Neural cell (in vitro differentiated cells): Measurements from ENCODE around the gene YJEFN3. TPM values are rescaled to one million over a fixed set of nuclear protein-coding genes. Genes with fewer than 3 reads are reported as not detected.

Source experiments
- H2AFZ ChIP-seq: fragments of 200-600, 300-800 bp; sonication (generic), shearing (Covaris generic); 2 replicates; pipeline ENCODE4 v1.6.0; 2014; ENCODE audit warnings: low read depth, mild to moderate bottlenecking, antibody characterized with exemption, low read length, moderate library complexity
- H3F3A ChIP-seq: fragments of 200-600 bp; shearing (Covaris generic); 2 replicates; pipeline ENCODE4 v1.6.1; 2016; ENCODE audit warnings: mild to moderate bottlenecking, moderate library complexity, mixed read lengths, antibody characterized with exemption, low read length; ENCODE audit not compliant: insufficient read depth, poor library complexity, severe bottlenecking
- H3K27ac ChIP-seq: fragments of 200-600, 300-800 bp; sonication (generic), shearing (Covaris generic); 2 replicates; pipeline ENCODE4 v1.5.1; 2014; ENCODE audit warnings: mild to moderate bottlenecking, low read length, moderate library complexity
- H3K27me3 ChIP-seq: fragments of 300-800, 200-600 bp; sonication (generic), shearing (Covaris generic); 2 replicates; pipeline ENCODE4 v1.6.0; 2014; ENCODE audit warnings: mild to moderate bottlenecking, low read depth, low read length, moderate library complexity; ENCODE audit not compliant: insufficient read depth
- H3K36me3 ChIP-seq: fragments of 300-800, 200-600 bp; sonication (generic), shearing (Covaris generic); 2 replicates; pipeline ENCODE4 v1.5.1; 2014; ENCODE audit warnings: mild to moderate bottlenecking, antibody characterized with exemption, low read length, moderate library complexity; ENCODE audit not compliant: insufficient read depth
- H3K4me2 ChIP-seq: fragments of 300-800, 200-600 bp; sonication (generic), shearing (Covaris generic); 2 replicates; pipeline ENCODE4 v1.6.0; 2014; ENCODE audit warnings: mild to moderate bottlenecking, low read length
- H3K4me3 ChIP-seq: fragments of 300-800, 200-600 bp; sonication (generic), shearing (Covaris generic); 2 replicates; pipeline ENCODE4 v1.5.1; 2014; ENCODE audit warnings: mild to moderate bottlenecking, low read length, moderate library complexity
- H3K79me2 ChIP-seq: fragments of 200-600 bp; shearing (Covaris generic); replicated peaks from 2 replicates; pipeline ENCODE4 v1.6.0; 2014; ENCODE audit warnings: mild to moderate bottlenecking, low read length, moderate library complexity; ENCODE audit not compliant: insufficient read depth
- H3K9ac ChIP-seq: fragments of 300-800, 200-600 bp; sonication (generic), shearing (Covaris generic); 2 replicates; pipeline ENCODE4 v1.6.1; 2016; ENCODE audit warnings: mild to moderate bottlenecking, low read length, mixed read lengths
- H3K9me2 ChIP-seq: fragments of 200-600 bp; shearing (Covaris generic); 2 replicates; pipeline ENCODE4 v1.6.1; 2016; ENCODE audit warnings: mild to moderate bottlenecking, low read length, mixed read lengths; ENCODE audit not compliant: insufficient read depth
- H3K9me3 ChIP-seq: fragments of 200-600, 300-800 bp; sonication (generic), shearing (Covaris generic); 2 replicates; pipeline ENCODE4 v1.6.1; 2016; ENCODE audit warnings: mild to moderate bottlenecking, mixed run types, low read length, moderate library complexity, mixed read lengths
- H4K20me1 ChIP-seq: fragments of 200-600 bp; shearing (Covaris generic); 2 replicates; pipeline ENCODE4 v1.6.1; 2016; ENCODE audit warnings: mild to moderate bottlenecking, mixed run types; ENCODE audit not compliant: insufficient read depth
- EP300 ChIP-seq: fragments of 450-650 bp; conservative IDR thresholded peaks from 2 replicates; pipeline ENCODE4 v1.6.1; 2014; ENCODE audit warnings: antibody characterized with exemption, mild to moderate bottlenecking, moderate library complexity; ENCODE audit not compliant: poor library complexity, severe bottlenecking
- EZH2 ChIP-seq: fragments of 200-600, 300-800 bp; shearing (Covaris generic), sonication (generic); IDR thresholded peaks from 2 replicates; pipeline ENCODE4 v1.6.1; 2014; ENCODE audit warnings: antibody characterized with exemption, low read length, borderline replicate concordance, mild to moderate bottlenecking; ENCODE audit not compliant: insufficient read depth, poor library complexity, severe bottlenecking
- MXI1 ChIP-seq: fragments of 450-650 bp; conservative IDR thresholded peaks from 2 replicates; pipeline ENCODE4 v1.6.1; 2014; ENCODE audit warnings: antibody characterized with exemption, mild to moderate bottlenecking; ENCODE audit not compliant: poor library complexity, severe bottlenecking
- POLR2AphosphoS5 ChIP-seq: IDR thresholded peaks from 2 replicates; pipeline ENCODE4 v1.6.1; 2012
- RAD21 ChIP-seq: fragments of 450-650 bp; conservative IDR thresholded peaks from 2 replicates; pipeline ENCODE4 v1.6.1; 2014; ENCODE audit warnings: antibody characterized with exemption, mild to moderate bottlenecking, moderate library complexity
- SMC3 ChIP-seq: fragments of 450-650 bp; conservative IDR thresholded peaks from 2 replicates; pipeline ENCODE4 v1.6.1; 2014; ENCODE audit warnings: antibody characterized with exemption, mild to moderate bottlenecking, moderate library complexity; ENCODE audit not compliant: poor library complexity
- TAF1 ChIP-seq: IDR thresholded peaks from 2 replicates; pipeline ENCODE4 v1.6.1; 2012; ENCODE audit warnings: low read depth
- polyA plus RNA-seq: library from polyadenylated mRNA; depleted of rRNA; stranded (reverse); fragments of >200 nt; gene quantifications from 2 replicates; pipeline ENCODE4 v1.2.3, GENCODE V29; 2014
- TF ChIP-seq, protein P1 (sequence below): fragments of 450-650 bp; IDR thresholded peaks from 2 replicates; pipeline ENCODE4 v1.5.1; 2014; ENCODE audit warnings: antibody characterized with exemption, mild to moderate bottlenecking, moderate library complexity; ENCODE audit not compliant: poor library complexity, severe bottlenecking
- TF ChIP-seq, protein P2 (sequence below): IDR thresholded peaks from 2 replicates; pipeline ENCODE4 v1.6.1; 2012; ENCODE audit warnings: borderline replicate concordance

Gene YJEFN3
- polyA plus RNA-seq, 1 donor from 2014 or later, result 26.9 TPM

DNA sequence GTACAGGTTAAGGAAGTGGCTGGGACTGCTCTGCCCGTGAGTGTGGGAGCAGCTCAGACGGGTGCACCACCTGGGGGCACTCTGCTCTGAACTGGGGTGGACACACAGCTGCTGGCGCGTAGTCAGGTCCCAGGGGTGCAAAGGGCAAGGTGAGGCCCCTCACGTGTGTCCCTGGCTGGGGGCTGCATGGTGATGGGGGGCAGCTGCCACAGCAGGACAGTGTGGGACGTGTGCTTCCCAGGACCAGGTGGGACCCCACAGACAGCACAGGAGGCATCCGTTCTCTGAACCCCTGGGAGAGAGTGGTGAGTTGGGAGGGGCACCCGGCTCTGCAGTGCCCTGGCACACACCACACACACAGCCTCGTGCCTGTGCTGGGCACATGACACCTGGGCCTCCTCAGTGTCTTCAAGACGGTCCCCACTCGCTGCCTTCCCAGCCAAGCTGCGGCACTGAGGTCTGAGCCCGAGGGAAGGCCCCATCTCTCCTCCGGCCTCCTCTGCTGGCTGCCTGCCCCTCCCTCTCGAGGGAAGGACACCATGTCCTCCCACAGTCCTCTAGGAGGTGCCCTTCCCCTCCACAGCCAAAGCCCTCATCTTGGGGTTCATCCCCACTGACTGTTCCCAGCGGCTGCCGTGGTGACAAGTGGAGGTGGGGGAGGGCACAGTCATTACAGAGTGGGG, 34.1 kb downstream of the YJEFN3 start:
- H3K4me3 ChIP-seq, result no peak overlapping the region
- no peaks in the 10 kb centered on the region for H3K27me3 ChIP-seq
- H3K9me3 ChIP-seq, result no peaks in the 10 kb centered on the region
- no peaks in the 10 kb centered on the region for H3K79me2 ChIP-seq
- no peaks in the 10 kb centered on the region for H3F3A ChIP-seq
- H4K20me1 ChIP-seq, result no peaks in the 10 kb centered on the region
- no peaks in the 10 kb centered on the region for H3K9me2 ChIP-seq
- H3K27ac ChIP-seq, result no peak overlapping the region
- no peak overlapping the region for H3K9ac ChIP-seq
- H3K36me3 ChIP-seq, result no peaks in the 10 kb centered on the region
- TF ChIP-seq TAF1, result no peak
- no peak for TF ChIP-seq EZH2
- TF ChIP-seq EP300, result no peak
- no peak for TF ChIP-seq RAD21
- TF ChIP-seq POLR2AphosphoS5, result no peak
- no peak for TF ChIP-seq MXI1
- TF ChIP-seq SMC3, result no peak
- TF ChIP-seq, protein P1, sequence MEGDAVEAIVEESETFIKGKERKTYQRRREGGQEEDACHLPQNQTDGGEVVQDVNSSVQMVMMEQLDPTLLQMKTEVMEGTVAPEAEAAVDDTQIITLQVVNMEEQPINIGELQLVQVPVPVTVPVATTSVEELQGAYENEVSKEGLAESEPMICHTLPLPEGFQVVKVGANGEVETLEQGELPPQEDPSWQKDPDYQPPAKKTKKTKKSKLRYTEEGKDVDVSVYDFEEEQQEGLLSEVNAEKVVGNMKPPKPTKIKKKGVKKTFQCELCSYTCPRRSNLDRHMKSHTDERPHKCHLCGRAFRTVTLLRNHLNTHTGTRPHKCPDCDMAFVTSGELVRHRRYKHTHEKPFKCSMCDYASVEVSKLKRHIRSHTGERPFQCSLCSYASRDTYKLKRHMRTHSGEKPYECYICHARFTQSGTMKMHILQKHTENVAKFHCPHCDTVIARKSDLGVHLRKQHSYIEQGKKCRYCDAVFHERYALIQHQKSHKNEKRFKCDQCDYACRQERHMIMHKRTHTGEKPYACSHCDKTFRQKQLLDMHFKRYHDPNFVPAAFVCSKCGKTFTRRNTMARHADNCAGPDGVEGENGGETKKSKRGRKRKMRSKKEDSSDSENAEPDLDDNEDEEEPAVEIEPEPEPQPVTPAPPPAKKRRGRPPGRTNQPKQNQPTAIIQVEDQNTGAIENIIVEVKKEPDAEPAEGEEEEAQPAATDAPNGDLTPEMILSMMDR, result no peak
- TF ChIP-seq, protein P2, sequence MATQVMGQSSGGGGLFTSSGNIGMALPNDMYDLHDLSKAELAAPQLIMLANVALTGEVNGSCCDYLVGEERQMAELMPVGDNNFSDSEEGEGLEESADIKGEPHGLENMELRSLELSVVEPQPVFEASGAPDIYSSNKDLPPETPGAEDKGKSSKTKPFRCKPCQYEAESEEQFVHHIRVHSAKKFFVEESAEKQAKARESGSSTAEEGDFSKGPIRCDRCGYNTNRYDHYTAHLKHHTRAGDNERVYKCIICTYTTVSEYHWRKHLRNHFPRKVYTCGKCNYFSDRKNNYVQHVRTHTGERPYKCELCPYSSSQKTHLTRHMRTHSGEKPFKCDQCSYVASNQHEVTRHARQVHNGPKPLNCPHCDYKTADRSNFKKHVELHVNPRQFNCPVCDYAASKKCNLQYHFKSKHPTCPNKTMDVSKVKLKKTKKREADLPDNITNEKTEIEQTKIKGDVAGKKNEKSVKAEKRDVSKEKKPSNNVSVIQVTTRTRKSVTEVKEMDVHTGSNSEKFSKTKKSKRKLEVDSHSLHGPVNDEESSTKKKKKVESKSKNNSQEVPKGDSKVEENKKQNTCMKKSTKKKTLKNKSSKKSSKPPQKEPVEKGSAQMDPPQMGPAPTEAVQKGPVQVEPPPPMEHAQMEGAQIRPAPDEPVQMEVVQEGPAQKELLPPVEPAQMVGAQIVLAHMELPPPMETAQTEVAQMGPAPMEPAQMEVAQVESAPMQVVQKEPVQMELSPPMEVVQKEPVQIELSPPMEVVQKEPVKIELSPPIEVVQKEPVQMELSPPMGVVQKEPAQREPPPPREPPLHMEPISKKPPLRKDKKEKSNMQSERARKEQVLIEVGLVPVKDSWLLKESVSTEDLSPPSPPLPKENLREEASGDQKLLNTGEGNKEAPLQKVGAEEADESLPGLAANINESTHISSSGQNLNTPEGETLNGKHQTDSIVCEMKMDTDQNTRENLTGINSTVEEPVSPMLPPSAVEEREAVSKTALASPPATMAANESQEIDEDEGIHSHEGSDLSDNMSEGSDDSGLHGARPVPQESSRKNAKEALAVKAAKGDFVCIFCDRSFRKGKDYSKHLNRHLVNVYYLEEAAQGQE, result no peak
- no peak overlapping the region for H2AFZ ChIP-seq
- no peak overlapping the region for H3K4me2 ChIP-seq

DNA sequence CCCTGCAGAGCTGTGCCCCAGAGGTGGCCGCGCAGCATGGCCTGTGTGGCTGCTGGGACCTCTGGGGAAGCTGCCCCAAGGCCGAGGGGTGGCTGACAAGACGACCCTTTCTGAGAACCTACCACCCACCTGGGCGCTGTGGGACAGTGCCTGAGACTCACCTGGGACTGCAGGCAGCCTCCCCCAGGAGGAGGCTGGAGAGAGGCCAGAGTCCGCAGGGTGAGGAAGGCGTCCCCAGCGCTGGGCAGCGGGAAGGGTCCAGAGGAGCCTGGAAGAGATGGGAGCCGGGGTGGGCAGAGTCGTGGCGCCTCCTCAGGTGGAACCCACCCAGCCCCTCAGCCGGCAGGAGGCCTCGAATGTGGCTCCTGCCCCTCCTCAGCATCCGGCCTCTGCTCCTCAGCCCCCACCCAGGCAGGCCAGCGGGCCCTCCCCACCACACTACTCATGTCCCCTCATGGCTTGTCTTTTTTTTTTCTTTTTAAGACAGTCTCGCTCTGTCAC, 34.7 kb downstream of the YJEFN3 start:
- H3K27ac ChIP-seq, result no peak overlapping the region

More for the DNA sequence above, 34.7 kb downstream of the YJEFN3 start:
- H3K9me2 ChIP-seq, result no peaks in the 10 kb centered on the region
- H3K79me2 ChIP-seq, result no peaks in the 10 kb centered on the region
- no peak overlapping the region for H3K4me3 ChIP-seq
- TF ChIP-seq RAD21, result no peak
- TF ChIP-seq TAF1, result no peak
- TF ChIP-seq EP300, result no peak
- no peak for TF ChIP-seq POLR2AphosphoS5
- no peak for TF ChIP-seq MXI1
- TF ChIP-seq, protein P2, result no peak
- TF ChIP-seq, protein P1, result no peak
- TF ChIP-seq EZH2, result no peak
- no peaks in the 10 kb centered on the region for H3K27me3 ChIP-seq
- H3K9me3 ChIP-seq, result no peaks in the 10 kb centered on the region
- no peak overlapping the region for H3K4me2 ChIP-seq
- no peaks in the 10 kb centered on the region for H3F3A ChIP-seq
- H4K20me1 ChIP-seq, result no peaks in the 10 kb centered on the region
- no peaks in the 10 kb centered on the region for H3K36me3 ChIP-seq
- no peak overlapping the region for H3K9ac ChIP-seq
- H2AFZ ChIP-seq, result no peak overlapping the region
